HEK293 (cell line): ENCODE results near the gene PTPRR.

Experiments
- CTCF ChIA-PET: fragments of 350-600 bp; formaldehyde crosslinking; extraction: SDS; loops from one replicate; lab custom pipeline; 2021; ENCODE audit warnings: antibody characterized with exemption; lab: Yijun Ruan, JAX
- POLR2A ChIA-PET: fragments of 300-600 bp; formaldehyde crosslinking; extraction: SDS; loops from one replicate; lab custom pipeline; 2020; ENCODE audit warnings: antibody characterized with exemption, inconsistent platforms; lab: Yijun Ruan, JAX
- H3K27ac ChIP-seq: fragments of 200-500 bp; sonication (Bioruptor generic); 2 replicates; pipeline ENCODE4 v1.5.1; 2014; ENCODE audit warnings: low read depth, low read length, control low read depth, inconsistent platforms; ENCODE audit errors: extremely low read depth
- H3K36me3 ChIP-seq, 2 experiments: fragments of 200-500 bp in 1 of 2; sonication (Bioruptor generic) in 1 of 2; 1 replicate in 1 of 2; 2 replicates in 1 of 2; pipeline ENCODE4 v1.5.1; 2014 to 2017; ENCODE audit warnings: inconsistent platforms in 2 of 2, low read length in 2 of 2; ENCODE audit not compliant: control insufficient read depth in 2 of 2, insufficient read depth in 1 of 2
- H3K4me1 ChIP-seq: fragments of 200-500 bp; sonication (Bioruptor generic); 2 replicates; pipeline ENCODE4 v1.5.1; 2014; ENCODE audit warnings: mild to moderate bottlenecking, low read length, inconsistent platforms; ENCODE audit not compliant: control insufficient read depth, insufficient read depth
- H3K4me3 ChIP-seq: 2 replicates; pipeline ENCODE4 v1.5.1; 2011; ENCODE audit warnings: low read depth, mild to moderate bottlenecking, control low read depth, low read length, moderate library complexity
- H3K9me3 ChIP-seq: fragments of 200-500 bp; sonication (Bioruptor generic); 2 replicates; pipeline ENCODE4 v1.5.1; 2014; ENCODE audit warnings: low read depth, low read length, inconsistent platforms; ENCODE audit not compliant: control insufficient read depth, insufficient read depth
- BCL6B ChIP-seq: fragments of 450-650 bp; formaldehyde crosslinking; IDR thresholded peaks from 2 replicates; pipeline ENCODE4 v1.5.1; 2017; ENCODE audit warnings: missing biosample characterization, missing genetic modification characterization
- IKZF3 ChIP-seq: fragments of 450-650 bp; IDR thresholded peaks from 2 replicates; pipeline ENCODE4 v1.5.0; 2018; ENCODE audit warnings: missing biosample characterization, mild to moderate bottlenecking, missing genetic modification characterization, moderate library complexity
- KLF16 ChIP-seq: fragments of 450-650 bp; formaldehyde crosslinking; IDR thresholded peaks from 2 replicates; pipeline ENCODE4 v1.5.1; 2017; ENCODE audit warnings: missing biosample characterization, missing genetic modification characterization
- MYNN ChIP-seq: fragments of 450-650 bp; formaldehyde crosslinking; IDR thresholded peaks from 2 replicates; pipeline ENCODE4 v1.5.1; 2016; ENCODE audit warnings: missing biosample characterization, missing genetic modification characterization, borderline replicate concordance
- MZF1 ChIP-seq: fragments of 450-650 bp; formaldehyde crosslinking; IDR thresholded peaks from 2 replicates; pipeline ENCODE4 v1.5.1; 2017; ENCODE audit warnings: missing biosample characterization, missing genetic modification characterization, borderline replicate concordance
- OVOL3 ChIP-seq: fragments of 450-650 bp; formaldehyde crosslinking; IDR thresholded peaks from 2 replicates; pipeline ENCODE4 v1.5.1; 2016; ENCODE audit warnings: missing biosample characterization, missing genetic modification characterization
- REPIN1 ChIP-seq: fragments of 450-650 bp; formaldehyde crosslinking; IDR thresholded peaks from 2 replicates; pipeline ENCODE4 v1.5.1; 2017; ENCODE audit warnings: missing biosample characterization, missing genetic modification characterization, low read depth
- SP3 ChIP-seq: fragments of 450-650 bp; formaldehyde crosslinking; IDR thresholded peaks from 2 replicates; pipeline ENCODE4 v1.5.1; 2016; ENCODE audit warnings: missing biosample characterization, missing genetic modification characterization
- ZBTB44 ChIP-seq: fragments of 450-650 bp; IDR thresholded peaks from 2 replicates; pipeline ENCODE4 v1.5.1; 2018; ENCODE audit warnings: missing biosample characterization, mild to moderate bottlenecking, missing genetic modification characterization
- ZBTB7A ChIP-seq: fragments of 450-650 bp; formaldehyde crosslinking; IDR thresholded peaks from 2 replicates; pipeline ENCODE4 v1.5.1; 2016; ENCODE audit warnings: low read depth, missing biosample characterization, missing genetic modification characterization
- ZNF157 ChIP-seq: fragments of 450-650 bp; formaldehyde crosslinking; IDR thresholded peaks from 2 replicates; pipeline ENCODE4 v1.5.1; 2016; ENCODE audit warnings: missing biosample characterization, missing genetic modification characterization
- ZNF2 ChIP-seq: fragments of 450-650 bp; formaldehyde crosslinking; IDR thresholded peaks from 2 replicates; pipeline ENCODE4 v1.5.1; 2016; ENCODE audit warnings: missing biosample characterization, missing genetic modification characterization
- ZNF202 ChIP-seq: fragments of 450-650 bp; formaldehyde crosslinking; IDR thresholded peaks from 2 replicates; pipeline ENCODE4 v1.5.1; 2016; ENCODE audit warnings: missing biosample characterization, missing genetic modification characterization, borderline replicate concordance
- ZNF26 ChIP-seq: fragments of 450-650 bp; formaldehyde crosslinking; IDR thresholded peaks from 2 replicates; pipeline ENCODE4 v1.5.1; 2016; ENCODE audit warnings: missing biosample characterization, missing genetic modification characterization
- ZNF394 ChIP-seq: fragments of 450-650 bp; formaldehyde crosslinking; IDR thresholded peaks from 2 replicates; pipeline ENCODE4 v1.5.1; 2016; ENCODE audit warnings: missing biosample characterization, missing genetic modification characterization, mild to moderate bottlenecking, moderate library complexity, borderline replicate concordance
- ZNF416 ChIP-seq: fragments of 450-650 bp; formaldehyde crosslinking; IDR thresholded peaks from 2 replicates; pipeline ENCODE4 v1.5.1; 2016; ENCODE audit warnings: missing biosample characterization, missing genetic modification characterization
- ZNF514 ChIP-seq: fragments of 450-650 bp; formaldehyde crosslinking; IDR thresholded peaks from 2 replicates; pipeline ENCODE4 v1.5.1; 2016; ENCODE audit warnings: missing biosample characterization, missing genetic modification characterization
- ZNF548 ChIP-seq: fragments of 450-650 bp; formaldehyde crosslinking; IDR thresholded peaks from 2 replicates; pipeline ENCODE4 v1.5.1; 2016; ENCODE audit warnings: missing biosample characterization, missing genetic modification characterization
- ZNF626 ChIP-seq: fragments of 450-650 bp; sonication (Bioruptor Pico); formaldehyde crosslinking; IDR thresholded peaks from 2 replicates; pipeline ENCODE4 v1.5.1; 2018; ENCODE audit warnings: missing biosample characterization, missing genetic modification characterization, inconsistent platforms
- ZNF658 ChIP-seq: fragments of 450-650 bp; formaldehyde crosslinking; IDR thresholded peaks from 2 replicates; pipeline ENCODE4; 2016; ENCODE audit warnings: missing biosample characterization, missing genetic modification characterization
- ZNF692 ChIP-seq: fragments of 450-650 bp; formaldehyde crosslinking; IDR thresholded peaks from 2 replicates; pipeline ENCODE4 v1.5.1; 2016; ENCODE audit warnings: missing biosample characterization, missing genetic modification characterization
- ZNF837 ChIP-seq: fragments of 450-650 bp; formaldehyde crosslinking; IDR thresholded peaks from 2 replicates; pipeline ENCODE4 v1.5.1; 2016; ENCODE audit warnings: missing biosample characterization, missing genetic modification characterization

PTPRR gene

GRCh38 chr12:70637303-70638085 is 283.0 kb downstream of the PTPRR start, which contains the start of gene PTPRB (continued):
- TF ChIP-seq ZNF692 (tag by site-specific recombination) (no peak), BCL6B (0 out of 2 replicates have a peak, but pooled peaks have one; percentile 16), ZNF26 (tag by site-specific recombination) (peak; percentile 23; the same call in 1 of the 2 replicates), KLF16 (tag by site-specific recombination) (no peak), ZNF837 (tag by site-specific recombination) (no peak)
- TF ChIP-seq, all 188 proteins: peak for 6

- H3K9me3 ChIP-seq: no peaks in the 10 kb centered on the region
- H3K4me1 ChIP-seq: peaks cover 10% of the 10 kb centered on the region
- no peaks in the 10 kb centered on the region for H3K36me3 ChIP-seq
- CTCF ChIA-PET: interaction anchor here (0.6 to 1.3 kb wide), 3 partner anchors 46 to 85 kb away, joined by 3 to 4 read pairs (median 4); no protein-coding TSS in a partner anchor
- no peak overlapping the region for H3K27ac ChIP-seq
- H3K4me3 ChIP-seq: no peak overlapping the region
- POLR2A ChIA-PET: interaction anchor here (1.2 kb wide), 1 partner anchor 16 kb away, joined by 3 read pairs; no protein-coding TSS in a partner anchor
- TF ChIP-seq ZNF658 (tag by site-specific recombination): no peak
- TF ChIP-seq IKZF3 (tag by site-specific recombination): no peak
- no peak for TF ChIP-seq SP3 (tag by site-specific recombination)
- TF ChIP-seq ZBTB7A (tag by site-specific recombination): no peak
- no peak for TF ChIP-seq ZNF394 (tag by site-specific recombination)
- TF ChIP-seq ZNF2: no peak
- no peak for TF ChIP-seq ZNF514
- TF ChIP-seq REPIN1 (tag by site-specific recombination): no peak
- no peak for TF ChIP-seq ZNF26 (tag by site-specific recombination)
- no peak for TF ChIP-seq ZNF157 (tag by site-specific recombination)
- TF ChIP-seq, all 188 proteins: peak for 0
Observed at GRCh38 chr12:70635755-70636154, 284.8 kb downstream of the PTPRR start.

- ChIA-PET CTCF (interaction anchor here (1.1 kb wide), 1 partner anchor 1308 kb away, joined by 3 read pairs; no protein-coding TSS in a partner anchor), POLR2A (no interaction called here)
- H3K36me3 ChIP-seq: no peaks in the 10 kb centered on the region
- H3K4me1 ChIP-seq: no peaks in the 10 kb centered on the region
- no peaks in the 10 kb centered on the region for H3K9me3 ChIP-seq
- TF ChIP-seq ZNF626: no peak
- TF ChIP-seq ZBTB44 (tag by site-specific recombination): no peak
- TF ChIP-seq MYNN (tag by site-specific recombination): no peak
- no peak for TF ChIP-seq ZNF202
- no peak for TF ChIP-seq MZF1 (tag by site-specific recombination)
- TF ChIP-seq OVOL3 (tag by site-specific recombination): no peak
- TF ChIP-seq ZNF548: no peak
- no peak for TF ChIP-seq ZNF416 (tag by site-specific recombination)
- no peak overlapping the region for H3K27ac ChIP-seq
- H3K4me3 ChIP-seq: no peak overlapping the region
Observed at GRCh38 chr12:70628701-70629480, 291.6 kb downstream of the PTPRR start.
